Adipocyte (in vitro differentiated cells): ENCODE data around the gene WHRN.

Experiments
- DNase-seq: peaks from one replicate; pipeline ENCODE4 v3.0.0-alpha.2; 2015; ENCODE audit warnings: low read depth
- H3K27me3 ChIP-seq: replicated peaks from 2 replicates; pipeline ENCODE4 v1.7.0; 2013; ENCODE audit warnings: mild to moderate bottlenecking, low read length, moderate library complexity; ENCODE audit not compliant: control insufficient read depth, insufficient read depth
- H3K36me3 ChIP-seq: 2 replicates; pipeline ENCODE4 v1.7.0; 2013; ENCODE audit warnings: low read length, mild to moderate bottlenecking, moderate library complexity; ENCODE audit not compliant: control insufficient read depth, insufficient read depth, severe bottlenecking
- H3K4me1 ChIP-seq: 2 replicates; pipeline ENCODE4 v1.7.0; 2013; ENCODE audit warnings: mild to moderate bottlenecking, low read length, moderate library complexity; ENCODE audit not compliant: control insufficient read depth, insufficient read depth
- H3K4me3 ChIP-seq: 2 replicates; pipeline ENCODE4 v1.7.0; 2013; ENCODE audit warnings: mild to moderate bottlenecking, low read length, moderate library complexity
- H3K9ac ChIP-seq: 2 replicates; pipeline ENCODE4 v1.7.0; 2013; ENCODE audit warnings: mild to moderate bottlenecking, low read length, moderate library complexity
- H3K9me3 ChIP-seq: 2 replicates; pipeline ENCODE4 v1.7.0; 2013; ENCODE audit warnings: mild to moderate bottlenecking, low read length, moderate library complexity; ENCODE audit not compliant: control insufficient read depth

WHRN gene

GRCh38 chr9:114478459-114478858 is 26.8 kb downstream of the WHRN start:
- DNase-seq, result no peak
- H3K36me3 ChIP-seq, result peaks cover 2% of the 10 kb centered on the region
- H3K4me1 ChIP-seq, result peaks cover 3% of the 10 kb centered on the region
- H3K4me3 ChIP-seq, result no peak overlapping the region
- H3K9ac ChIP-seq, result no peak overlapping the region
- H3K27me3 ChIP-seq, result peaks cover 4% of the 10 kb centered on the region
- no peaks in the 10 kb centered on the region for H3K9me3 ChIP-seq

DNA sequence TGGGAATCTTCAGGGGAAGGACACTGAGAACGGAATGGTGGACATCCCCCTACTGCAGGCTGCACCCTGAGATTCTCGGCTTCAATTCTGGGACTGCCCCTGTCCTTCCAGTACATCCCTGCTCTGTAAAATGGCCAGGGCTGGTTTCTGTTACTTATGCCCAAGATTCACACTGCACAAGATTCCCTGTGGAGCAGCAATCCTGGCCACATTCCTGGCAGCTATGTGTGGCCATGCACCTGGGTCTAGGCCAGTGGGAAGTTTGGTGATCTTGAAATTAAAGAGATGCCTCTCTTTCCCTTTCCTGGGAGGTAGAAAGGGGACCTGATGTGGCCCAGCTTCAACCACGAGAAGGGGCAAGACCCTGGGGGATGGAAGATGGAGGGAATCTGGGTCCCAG is 27.6 kb downstream of the WHRN start:
- DNase-seq, result no peak
- no peaks in the 10 kb centered on the region for H3K9me3 ChIP-seq
- H3K4me1 ChIP-seq, result peaks cover 3% of the 10 kb centered on the region
- H3K4me3 ChIP-seq, result no peak overlapping the region
- peaks cover 2% of the 10 kb centered on the region for H3K36me3 ChIP-seq
- no peaks in the 10 kb centered on the region for H3K27me3 ChIP-seq
- H3K9ac ChIP-seq, result no peak overlapping the region

DNA sequence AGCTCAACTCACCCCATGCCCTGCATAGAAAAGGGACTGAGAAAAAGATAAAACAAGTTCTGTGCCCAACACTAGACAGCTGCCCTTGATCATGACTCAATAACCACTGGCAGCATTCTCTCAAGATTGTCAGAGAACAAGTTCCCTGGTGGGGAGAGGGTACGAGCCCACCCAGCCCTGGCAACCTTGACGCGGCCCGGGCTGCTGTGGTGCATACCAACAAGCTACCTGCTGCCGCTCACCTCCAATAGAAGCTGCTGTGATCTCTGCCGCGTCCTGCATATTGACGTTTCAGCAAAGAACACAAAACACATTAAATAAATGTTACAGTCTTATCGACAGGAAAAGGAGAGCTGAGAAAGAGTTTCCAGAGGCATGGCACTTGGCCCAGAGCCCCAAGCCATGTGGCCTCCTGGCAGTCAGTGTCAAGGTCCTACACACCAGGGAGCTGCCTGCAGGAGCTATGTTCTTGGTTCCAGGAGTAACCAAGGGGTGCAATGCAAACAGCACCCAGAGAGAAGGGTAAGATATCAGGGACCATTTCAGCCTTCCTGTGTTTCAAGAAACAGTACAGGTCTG is 28.3 kb downstream of the WHRN start:
- Histone ChIP-seq H3K9ac (no peak overlapping the region), H3K36me3 (peaks cover 2% of the 10 kb centered on the region), H3K4me1 (peaks cover 3% of the 10 kb centered on the region), H3K9me3 (no peaks in the 10 kb centered on the region), H3K27me3 (no peaks in the 10 kb centered on the region), H3K4me3 (no peak overlapping the region)
- no peak for DNase-seq

DNA sequence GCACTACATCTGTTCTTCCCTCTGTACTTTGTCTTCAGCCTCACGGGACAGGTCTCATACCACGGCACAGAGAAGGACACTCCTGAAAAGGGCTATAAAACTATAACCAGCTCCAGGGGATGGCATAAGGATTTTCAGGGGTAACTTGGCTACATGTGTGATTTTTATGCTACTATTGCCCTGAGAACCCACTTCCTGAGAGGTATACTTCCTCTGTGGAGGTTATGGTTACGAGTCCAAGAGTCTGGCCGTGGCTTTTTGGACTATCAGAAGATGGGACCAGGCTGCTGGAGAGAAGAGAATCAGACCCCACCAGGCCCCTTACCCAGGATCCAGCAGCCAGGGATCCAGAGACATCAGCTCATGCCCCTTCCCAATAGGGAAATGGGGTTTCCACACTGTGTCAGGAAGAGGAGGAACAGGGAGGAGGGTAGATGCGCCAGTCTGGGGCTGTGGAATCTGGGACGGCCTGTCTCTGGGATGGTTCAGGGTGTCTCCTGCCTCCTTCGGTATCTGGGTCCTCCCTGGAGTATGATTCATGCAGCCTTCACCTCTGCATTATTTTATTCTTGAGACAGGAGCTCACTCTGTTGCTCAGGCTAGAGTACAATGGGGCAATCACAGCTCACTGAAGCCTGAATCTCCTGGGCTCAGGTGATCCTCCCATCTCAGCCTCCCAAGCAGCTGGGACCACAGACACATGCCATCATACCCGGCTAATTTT is 29.7 kb downstream of the WHRN start:
- no peaks in the 10 kb centered on the region for H3K4me1 ChIP-seq
- no peak overlapping the region for H3K4me3 ChIP-seq
- H3K9me3 ChIP-seq, result no peaks in the 10 kb centered on the region
- no peaks in the 10 kb centered on the region for H3K27me3 ChIP-seq
- no peak for DNase-seq
- H3K36me3 ChIP-seq, result peaks cover 2% of the 10 kb centered on the region
- no peak overlapping the region for H3K9ac ChIP-seq

DNA sequence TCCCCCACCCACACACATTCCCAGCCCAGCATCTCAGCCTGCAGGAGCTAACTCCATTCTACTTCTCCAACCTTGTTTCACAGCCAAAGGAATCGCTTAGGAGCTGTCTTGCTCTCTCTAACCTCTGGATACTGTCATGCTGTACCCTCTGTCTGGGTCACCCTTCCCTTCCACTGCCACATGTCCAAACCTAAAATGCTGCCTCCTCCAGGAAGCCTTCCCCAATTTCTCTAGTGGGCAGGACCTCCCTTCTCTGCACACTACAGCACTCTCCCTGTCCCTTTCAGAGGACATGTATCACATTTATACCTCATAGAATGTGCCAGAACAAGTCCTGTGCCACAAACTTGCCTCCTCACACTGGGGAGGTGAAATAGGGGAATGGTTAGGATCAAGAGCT is 30.8 kb downstream of the WHRN start:
- no peak overlapping the region for H3K9ac ChIP-seq
- no peak for DNase-seq

GRCh38 chr9:114473447-114473801 is 31.8 kb downstream of the WHRN start:
- H3K4me1 ChIP-seq, result no peaks in the 10 kb centered on the region
- no peak for DNase-seq

More for the DNA sequence above, 30.8 kb downstream of the WHRN start:
- Histone ChIP-seq H3K27me3 (no peaks in the 10 kb centered on the region), H3K4me3 (no peak overlapping the region), H3K4me1 (no peaks in the 10 kb centered on the region), H3K36me3 (peaks cover 2% of the 10 kb centered on the region), H3K9me3 (no peaks in the 10 kb centered on the region)

DNA sequence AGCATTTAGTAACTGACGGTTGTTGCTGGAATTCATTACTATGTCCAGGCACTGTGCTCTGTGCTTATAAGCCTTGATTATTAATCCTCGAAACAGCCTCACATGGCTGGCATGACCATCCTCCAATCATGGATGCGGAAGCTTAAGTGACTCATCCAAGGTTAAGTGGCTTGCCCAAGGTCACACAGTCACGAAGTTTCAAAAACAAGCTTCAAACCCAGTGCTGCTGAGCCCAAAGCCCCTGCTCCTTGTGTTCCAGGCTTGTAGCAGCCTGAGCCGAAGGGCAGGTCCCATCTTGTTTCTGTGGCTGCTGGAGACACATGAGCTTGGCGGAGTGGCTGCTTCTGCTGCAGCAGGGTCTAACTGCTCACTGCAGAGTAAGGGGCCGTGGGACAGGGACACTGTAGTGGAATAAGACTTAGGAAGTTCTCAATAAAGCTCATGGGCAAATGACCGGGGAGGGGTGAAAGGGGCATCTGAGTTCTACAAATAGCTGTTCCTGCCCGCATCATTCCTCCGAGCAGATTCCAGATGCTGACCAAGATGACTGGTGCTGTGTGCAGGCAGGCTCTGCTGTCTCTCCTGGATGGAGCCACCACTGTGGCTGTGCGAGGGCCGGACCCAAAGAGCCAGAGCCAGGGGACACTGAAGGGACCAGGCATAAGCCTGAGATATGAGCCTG is 32.4 kb downstream of the WHRN start:
- no peak for DNase-seq
- H3K4me3 ChIP-seq, result no peak overlapping the region

More at GRCh38 chr9:114473447-114473801, 31.8 kb downstream of the WHRN start:
- Histone ChIP-seq H3K27me3 (no peaks in the 10 kb centered on the region), H3K9ac (no peak overlapping the region), H3K4me3 (no peak overlapping the region), H3K36me3 (peaks cover 2% of the 10 kb centered on the region), H3K9me3 (no peaks in the 10 kb centered on the region)

GRCh38 chr9:114471157-114471556 is 34.1 kb downstream of the WHRN start:
- Histone ChIP-seq H3K9ac (no peak overlapping the region), H3K36me3 (no peaks in the 10 kb centered on the region), H3K4me3 (no peak overlapping the region), H3K9me3 (no peaks in the 10 kb centered on the region), H3K4me1 (no peaks in the 10 kb centered on the region), H3K27me3 (no peaks in the 10 kb centered on the region)
- no peak for DNase-seq

More for the DNA sequence above, 32.4 kb downstream of the WHRN start:
- Histone ChIP-seq H3K4me1 (no peaks in the 10 kb centered on the region), H3K27me3 (no peaks in the 10 kb centered on the region), H3K9me3 (no peaks in the 10 kb centered on the region), H3K36me3 (peaks cover 2% of the 10 kb centered on the region), H3K9ac (no peak overlapping the region)

DNA sequence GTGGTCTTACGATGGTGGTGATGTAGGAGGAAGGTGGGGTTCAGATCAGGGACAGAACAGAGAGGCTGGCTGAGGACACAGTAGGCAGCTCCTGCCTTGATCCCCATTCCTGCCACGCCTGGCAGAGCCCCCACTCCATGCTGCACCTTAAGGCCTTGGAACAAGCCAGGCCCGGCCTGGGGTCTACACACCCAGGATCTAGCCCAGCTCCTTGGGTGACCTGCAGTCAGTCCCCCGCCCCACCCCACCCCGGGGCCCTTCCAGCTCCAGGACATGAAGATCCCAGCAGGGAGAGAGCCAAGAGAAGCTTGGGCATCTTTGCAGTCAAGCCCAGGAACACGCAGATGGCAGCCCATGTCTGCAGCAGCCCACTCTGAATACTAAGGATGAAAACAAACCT is 34.7 kb downstream of the WHRN start:
- no peak overlapping the region for H3K4me3 ChIP-seq
- no peak for DNase-seq
- H3K4me1 ChIP-seq, result no peaks in the 10 kb centered on the region
- no peaks in the 10 kb centered on the region for H3K9me3 ChIP-seq
- H3K9ac ChIP-seq, result no peak overlapping the region
- no peaks in the 10 kb centered on the region for H3K27me3 ChIP-seq
- H3K36me3 ChIP-seq, result no peaks in the 10 kb centered on the region

- Histone ChIP-seq H3K9me3 (no peaks in the 10 kb centered on the region), H3K27me3 (no peaks in the 10 kb centered on the region), H3K9ac (no peak overlapping the region), H3K36me3 (no peaks in the 10 kb centered on the region), H3K4me3 (no peak overlapping the region), H3K4me1 (no peaks in the 10 kb centered on the region)
- DNase-seq, result no peak
These were observed 35.2 kb downstream of the WHRN start for GRCh38 chr9:114470121-114470520.

- H3K4me1 ChIP-seq, result no peaks in the 10 kb centered on the region
- no peaks in the 10 kb centered on the region for H3K9me3 ChIP-seq
- no peaks in the 10 kb centered on the region for H3K36me3 ChIP-seq
- no peak for DNase-seq
- H3K27me3 ChIP-seq, result no peaks in the 10 kb centered on the region
- H3K9ac ChIP-seq, result no peak overlapping the region
- no peak overlapping the region for H3K4me3 ChIP-seq
These were observed 36.0 kb downstream of the WHRN start for GRCh38 chr9:114469091-114469853.
